OCI-LY1 (cell line): Measurements from ENCODE around the gene FHOD3.

Experiments
- CTCF ChIP-seq: fragments of 200-600 bp; sonication (generic), shearing (Covaris generic); IDR thresholded peaks from 2 replicates; pipeline ENCODE4 v1.5.1; 2017; ENCODE audit warnings: mild to moderate bottlenecking, antibody characterized with exemption, low read length, moderate library complexity, mixed read lengths
- EZH2 ChIP-seq: fragments of 200-600 bp; sonication (generic), shearing (Covaris generic); IDR thresholded peaks from 2 replicates; pipeline ENCODE4 v1.8.0; 2017; ENCODE audit warnings: borderline replicate concordance, mixed run types, mild to moderate bottlenecking, antibody characterized with exemption, low read length, moderate library complexity, mixed read lengths

- TF ChIP-seq CTCF (no peak), EZH2 (no peak)
These were observed 3.5 kb upstream of the FHOD3 start for GRCh38 chr18:36294031-36294430.
